ENCODE results near the gene ANKRD49. TPM values are rescaled to one million over a fixed set of nuclear protein-coding genes. Genes with fewer than 3 reads are reported as not detected.

ANKRD49 gene
- total and polyA plus RNA-seq, 10 of the 15 experiments (the other 5 are each of a cell fraction or from before 2014, with no cell fraction given): 19.2 to 46.6 (median 33.6) TPM

- CTCF ChIA-PET: interaction anchor here (0.6 to 1.5 kb wide), 6 partner anchors 11 to 271 kb away, joined by 3 to 5 read pairs (median 4); no protein-coding TSS in a partner anchor
Measured at GRCh38 chr11:94454301-94454700, 39.5 kb upstream of the ANKRD49 start.

GRCh38 chr11:94455861-94456260, 37.9 kb upstream of the ANKRD49 start:
- no peak overlapping the region for H3K9ac ChIP-seq (ENCODE audit: control insufficient read depth, insufficient read depth, low read length)
- H3K4me2 ChIP-seq (ENCODE audit: control insufficient read depth, insufficient read depth): no peak overlapping the region
- H3K27me3 ChIP-seq (replicated peaks in 1 of 2; ENCODE audit: control insufficient read depth in 2 of 2, insufficient read depth in 2 of 2, low read length in 1 of 2): no peaks in the 10 kb centered on the region
- ChIA-PET SMC1A (ENCODE audit: uncharacterized antibody, unreplicated experiment) (interaction anchor here (2.1 kb wide), 1 partner anchor 12 kb away, joined by 10 read pairs; no protein-coding TSS in a partner anchor), POLR2A (interaction anchor here (0.5 kb wide), 1 partner anchor 36 kb away, joined by 3 read pairs; no protein-coding TSS in a partner anchor), RAD21 (ENCODE audit: unreplicated experiment) (no interaction called here), CTCF (no interaction called here)
- no TSS peak for BruUV-seq (replicated peaks)
- H3K27ac ChIP-seq (ENCODE audit: control insufficient read depth, insufficient read depth): no peak overlapping the region
- no peaks in the 10 kb centered on the region for H3K79me2 ChIP-seq (ENCODE audit: control insufficient read depth, insufficient read depth, low read length)
- peaks cover 9% of the 10 kb centered on the region; the same call in 1 of the 2 replicates for H3K4me1 ChIP-seq (ENCODE audit: control insufficient read depth, insufficient read depth, low read length)
- intact Hi-C loops (cut with micrococcal nuclease; ENCODE audit: unreplicated experiment) (no loop called here), in situ Hi-C loops (cut with MboI) (no loop called here)
- no peak for DNase-seq (ENCODE audit: low read depth, low spot score)
- ATAC-seq: no peak
- 100% methylated on average over 1 of the region's 1 CpG for WGBS (ENCODE audit: insufficient coverage, insufficient replicate concordance, low lambda C conversion rate, missing lambda C conversion rate)
- no peaks in the 10 kb centered on the region; the same call in 2 of the 3 replicates for H3K9me3 ChIP-seq (replicated peaks; ENCODE audit: control insufficient read depth, insufficient read depth, low read length)
- H4K20me1 ChIP-seq (ENCODE audit: control insufficient read depth, insufficient read depth): no peaks in the 10 kb centered on the region
- H3K4me3 ChIP-seq: no peak overlapping the region
- H3K36me3 ChIP-seq (ENCODE audit: control insufficient read depth in 2 of 2, insufficient read depth in 2 of 2, low read length in 1 of 2): peaks cover 0 to 9% of the 10 kb centered on the region in 2 experiments; a peak in 3 of 4 replicates
- no peak overlapping the region for H2AFZ ChIP-seq (ENCODE audit: control insufficient read depth, low read depth, low read length)
- no peak for FAIRE-seq
- TF ChIP-seq ELK1 (IDR thresholded peaks at IDR 0.05; ENCODE audit: low read depth, low read length) (no peak), NFIC (IDR thresholded peaks at IDR 0.05; ENCODE audit: low read depth, low read length) (no peak), ZNF687 (IDR thresholded peaks at IDR 0.05) (no peak), SMAD5 (IDR thresholded peaks at IDR 0.05; ENCODE audit: low read depth) (no peak), POLR2AphosphoS5 (IDR thresholded peaks at IDR 0.05; ENCODE audit: low read length) (no peak), BMI1 (IDR thresholded peaks at IDR 0.05; ENCODE audit: borderline replicate concordance) (no peak), YBX1 (IDR thresholded peaks at IDR 0.05) (no peak)

More at GRCh38 chr11:94454301-94454700, 39.5 kb upstream of the ANKRD49 start:
- BruUV-seq (replicated peaks): no TSS peak
- ChIA-PET POLR2A (interaction anchor here (1.1 kb wide), 2 partner anchors 20 to 142 kb away, joined by 3 to 4 read pairs; no protein-coding TSS in a partner anchor), SMC1A (ENCODE audit: uncharacterized antibody, unreplicated experiment) (interaction anchor here (0.7 to 2.3 kb wide), 8 partner anchors 11 to 143 kb away, joined by 3 to 10 read pairs (median 3); no protein-coding TSS in a partner anchor), RAD21 (ENCODE audit: unreplicated experiment) (no interaction called here)
- peaks cover 4% of the 10 kb centered on the region; the same call in 1 of the 2 replicates for H3K4me1 ChIP-seq (ENCODE audit: control insufficient read depth, insufficient read depth, low read length)
- H3K4me2 ChIP-seq (ENCODE audit: control insufficient read depth, insufficient read depth): no peak overlapping the region
- WGBS (ENCODE audit: insufficient coverage, insufficient replicate concordance, low lambda C conversion rate, missing lambda C conversion rate): 100% methylated on average over 2 of the region's 2 CpGs
- H4K20me1 ChIP-seq (ENCODE audit: control insufficient read depth, insufficient read depth): no peaks in the 10 kb centered on the region
- DNase-seq (ENCODE audit: low read depth, low spot score) (no peak), FAIRE-seq (no peak), ATAC-seq (no peak)
- H2AFZ ChIP-seq (ENCODE audit: control insufficient read depth, low read depth, low read length): no peak overlapping the region
- in situ Hi-C loops (cut with MboI): no loop called here
- TF ChIP-seq TCF3 (IDR thresholded peaks at IDR 0.05; ENCODE audit: borderline replicate concordance, insufficient read depth, low read depth, low read length) (no peak), SMC3 (IDR thresholded peaks at IDR 0.05; ENCODE audit: borderline replicate concordance, low read length) (no peak), PKNOX1 (IDR thresholded peaks at IDR 0.05) (no peak)
- no peaks in the 10 kb centered on the region for H3K79me2 ChIP-seq (ENCODE audit: control insufficient read depth, insufficient read depth, low read length)
- intact Hi-C loops (cut with micrococcal nuclease; ENCODE audit: unreplicated experiment): no loop called here
- no peak overlapping the region for H3K9ac ChIP-seq (ENCODE audit: control insufficient read depth, insufficient read depth, low read length)
- no peak overlapping the region for H3K4me3 ChIP-seq
- H3K36me3 ChIP-seq (ENCODE audit: control insufficient read depth in 2 of 2, insufficient read depth in 2 of 2, low read length in 1 of 2): peaks cover 0 to 4% of the 10 kb centered on the region in 2 experiments; a peak in 3 of 4 replicates
- no peak overlapping the region for H3K27ac ChIP-seq (ENCODE audit: control insufficient read depth, insufficient read depth)
- H3K9me3 ChIP-seq (replicated peaks; ENCODE audit: control insufficient read depth, insufficient read depth, low read length): no peaks in the 10 kb centered on the region; the same call in 2 of the 3 replicates
- H3K27me3 ChIP-seq (replicated peaks in 1 of 2; ENCODE audit: control insufficient read depth in 2 of 2, insufficient read depth in 2 of 2, low read length in 1 of 2): no peaks in the 10 kb centered on the region

Data from GM12878 (cell line).